Transverse colon (tissue), 4 donors: ENCODE measurements around the gene C1orf198. TPM values are rescaled to one million over a fixed set of nuclear protein-coding genes. Genes with fewer than 3 reads are reported as not detected.

Experiments used
- DNase-seq: peaks from one replicate; pipeline ENCODE4 v3.0.0-alpha.2; 2019
- H3K27ac ChIP-seq, 4 donors: fragments of 200-600 bp; sonication (generic); 2 replicates each; pipeline ENCODE4 v1.5.1; 2016 to 2018; ENCODE audit warnings: inconsistent platforms in 4 of 4
- H3K27me3 ChIP-seq: fragments of 200-600 bp; sonication (generic); 2 replicates; pipeline ENCODE4 v1.5.1; 2017; ENCODE audit warnings: inconsistent platforms
- H3K36me3 ChIP-seq, 4 donors: fragments of 200-600 bp; sonication (generic); 2 replicates each; pipeline ENCODE4 v1.5.1; 2017 to 2019; ENCODE audit warnings: inconsistent platforms in 4 of 4
- H3K4me1 ChIP-seq, 4 donors: fragments of 200-600 bp; sonication (generic); 2 replicates each; pipeline ENCODE4 v1.5.1; 2017 to 2020; ENCODE audit warnings: inconsistent platforms in 4 of 4
- H3K4me3 ChIP-seq, 4 donors: fragments of 200-600 bp; sonication (generic); 1 replicate in 1 of 4; 2 replicates in 3 of 4; pipeline versions ENCODE4 v1.5.1 to v1.6.1; 2017 to 2019; ENCODE audit warnings: inconsistent platforms in 4 of 4
- H3K9me3 ChIP-seq, 2 donors: fragments of 200-600 bp; sonication (generic); 2 replicates each; pipeline ENCODE4 v1.5.1; 2017 to 2019; ENCODE audit warnings: inconsistent platforms in 2 of 2
- EP300 ChIP-seq: sonication (generic); formaldehyde crosslinking; IDR thresholded peaks from one replicate; pipeline ENCODE4 v1.6.1; 2017; ENCODE audit warnings: antibody characterized with exemption, low read depth
- POLR2A ChIP-seq: fragments of 450-650 bp; IDR thresholded peaks from one replicate; pipeline ENCODE4 v1.6.1; 2016; ENCODE audit warnings: antibody characterized with exemption, mild to moderate bottlenecking, moderate library complexity
- POLR2AphosphoS5 ChIP-seq, 3 donors: sonication (generic); formaldehyde crosslinking; IDR thresholded peaks; one replicate each; pipeline ENCODE4 v1.6.1; 2016; ENCODE audit warnings: antibody characterized with exemption in 3 of 3
- WGBS, 2 donors: methylation state at CpG; one replicate each; pipeline ENCODE4 v1.1.5; 2018; ENCODE audit warnings: low coverage in 1 of 2; 5-methylcytosine and 5-hydroxymethylcytosine counted together
- in situ Hi-C, 4 donors: fragments of 200-750 bp; cut with MboI; loops; one replicate each; pipeline versions ENCODE4 v1.15.0 to v1.15.1; 2017; ENCODE audit warnings: low sequenced_read_pairs in 3 of 4, low pct_ligation_motif_present in 1 of 4, low pct_unique_long_range_greater_than_20kb in 1 of 4
- intact Hi-C: fragments of 100-400 bp; cut with DNase I; formaldehyde crosslinking; loops from one replicate; pipeline ENCODE4 v1.15.1; 2023; ENCODE audit warnings: low total_unique reads
- total RNA-seq, 4 donors: library from RNA; depleted of rRNA; stranded (reverse); fragments of >200 nt; gene quantifications; one replicate each; pipeline ENCODE4 v1.1.0, GENCODE V29; 2016
- TF ChIP-seq, protein P1 (sequence below), 5 experiments: fragments of 200-600 bp in 3 of 5; fragments of 450-650 bp in 2 of 5; sonication (generic) in 3 of 5; IDR thresholded peaks; 1 replicate in 2 of 5; 2 replicates in 3 of 5; pipeline ENCODE4 v1.5.1; 2016 to 2017; ENCODE audit warnings: antibody characterized with exemption in 5 of 5, inconsistent platforms in 3 of 5, mild to moderate bottlenecking in 2 of 5, moderate library complexity in 1 of 5

Gene C1orf198
- total RNA-seq, 4 donors from 2014 or later: 10.8 to 26.7 (median 18.2) TPM

GRCh38 chr1:230844561-230844960 is 23.8 kb downstream of the C1orf198 start:
- TF ChIP-seq EP300 (no peak), POLR2AphosphoS5 (IDR thresholded peaks at IDR 0.05) (no peak)
- intact Hi-C loops: no loop called here

DNA sequence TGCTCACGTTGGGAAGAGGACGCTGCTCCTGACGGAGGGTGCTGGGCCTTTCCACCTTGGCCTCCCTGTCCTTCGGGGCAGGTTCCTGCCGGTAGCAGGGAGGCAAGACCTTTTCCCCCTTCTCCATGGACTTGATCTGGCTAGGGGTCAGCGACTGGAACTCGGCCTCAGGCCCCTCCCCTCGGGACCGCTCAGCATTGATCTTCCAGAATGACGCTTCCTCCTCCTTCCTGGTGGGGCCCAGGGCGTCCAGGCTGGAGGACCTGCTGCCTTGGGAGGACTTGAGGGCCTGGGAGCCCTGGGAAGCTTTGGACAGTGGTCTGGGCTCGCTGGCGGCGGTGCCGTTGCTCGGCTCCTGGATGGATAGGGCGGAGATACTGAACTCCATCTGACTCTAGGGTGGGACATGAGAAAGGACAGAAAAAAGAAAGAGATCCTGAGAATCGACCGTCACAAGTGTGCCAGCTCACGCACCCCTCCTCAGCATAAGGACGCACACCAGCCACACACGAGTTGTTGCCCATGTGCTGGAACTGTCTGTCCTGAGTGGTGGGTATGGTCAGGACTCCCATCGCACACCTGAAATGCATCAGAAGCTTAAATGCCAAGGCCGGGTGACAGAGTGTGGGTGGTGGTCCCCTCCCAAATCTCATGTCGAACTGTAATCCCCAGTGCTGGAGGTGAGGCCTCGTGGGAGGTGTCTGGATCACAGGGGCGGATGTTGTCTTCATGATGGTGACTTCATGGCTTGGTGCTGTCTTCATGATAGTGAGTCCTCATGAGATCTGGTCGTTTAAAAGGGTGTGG is 24.6 kb downstream of the C1orf198 start:
- TF ChIP-seq POLR2AphosphoS5 (IDR thresholded peaks at IDR 0.05) (no peak), EP300 (no peak), POLR2A (no peak)
- TF ChIP-seq, protein P1, sequence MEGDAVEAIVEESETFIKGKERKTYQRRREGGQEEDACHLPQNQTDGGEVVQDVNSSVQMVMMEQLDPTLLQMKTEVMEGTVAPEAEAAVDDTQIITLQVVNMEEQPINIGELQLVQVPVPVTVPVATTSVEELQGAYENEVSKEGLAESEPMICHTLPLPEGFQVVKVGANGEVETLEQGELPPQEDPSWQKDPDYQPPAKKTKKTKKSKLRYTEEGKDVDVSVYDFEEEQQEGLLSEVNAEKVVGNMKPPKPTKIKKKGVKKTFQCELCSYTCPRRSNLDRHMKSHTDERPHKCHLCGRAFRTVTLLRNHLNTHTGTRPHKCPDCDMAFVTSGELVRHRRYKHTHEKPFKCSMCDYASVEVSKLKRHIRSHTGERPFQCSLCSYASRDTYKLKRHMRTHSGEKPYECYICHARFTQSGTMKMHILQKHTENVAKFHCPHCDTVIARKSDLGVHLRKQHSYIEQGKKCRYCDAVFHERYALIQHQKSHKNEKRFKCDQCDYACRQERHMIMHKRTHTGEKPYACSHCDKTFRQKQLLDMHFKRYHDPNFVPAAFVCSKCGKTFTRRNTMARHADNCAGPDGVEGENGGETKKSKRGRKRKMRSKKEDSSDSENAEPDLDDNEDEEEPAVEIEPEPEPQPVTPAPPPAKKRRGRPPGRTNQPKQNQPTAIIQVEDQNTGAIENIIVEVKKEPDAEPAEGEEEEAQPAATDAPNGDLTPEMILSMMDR (IDR thresholded peaks at IDR 0.05): no peak

More at GRCh38 chr1:230844561-230844960, 23.8 kb downstream of the C1orf198 start:
- Histone ChIP-seq H3K36me3 (peaks cover 0 to 3% (median 0%) of the 10 kb centered on the region in 4 donors), H3K4me3 (no peak overlapping the region), H3K27me3 (no peaks in the 10 kb centered on the region), H3K4me1 (peaks cover 0 to 9% (median 5%) of the 10 kb centered on the region in 4 donors), H3K27ac (no peak overlapping the region), H3K9me3 (no peaks in the 10 kb centered on the region)
- WGBS, 2 donors: 93% methylated on average over 4 of the region's 4 CpGs; no CpG with 5 or more reads in 1 of the 2 donors
- no peak for DNase-seq
- in situ Hi-C loops: no loop called here

DNA sequence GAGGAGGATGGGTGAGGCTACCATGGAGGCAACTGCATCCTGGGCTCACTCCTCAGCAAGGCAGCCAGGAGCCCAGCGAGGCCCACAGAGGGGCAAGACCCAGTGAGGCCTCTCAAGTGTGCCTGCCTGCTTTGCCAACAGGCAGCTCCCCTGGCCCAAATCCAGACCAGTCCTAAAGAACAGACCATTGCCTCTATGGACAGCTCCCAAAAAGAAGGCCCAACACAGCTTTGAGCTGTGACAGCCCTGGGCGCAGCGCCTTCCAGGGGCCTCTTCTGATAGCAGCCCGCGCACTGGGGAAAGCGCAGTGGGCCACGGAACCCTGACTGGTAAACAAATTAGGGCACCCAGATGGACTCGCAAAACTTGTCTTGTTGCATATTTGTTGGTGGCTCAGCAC is 25.5 kb downstream of the C1orf198 start:
- intact Hi-C loops: no loop called here
- Histone ChIP-seq H3K4me3 (no peak overlapping the region), H3K27me3 (no peaks in the 10 kb centered on the region), H3K27ac (no peak overlapping the region), H3K36me3 (peaks cover 0 to 5% (median 2%) of the 10 kb centered on the region in 4 donors), H3K9me3 (no peaks in the 10 kb centered on the region), H3K4me1 (no peaks in the 10 kb centered on the region)
- in situ Hi-C loops: no loop called here
- TF ChIP-seq POLR2AphosphoS5 (IDR thresholded peaks at IDR 0.05) (no peak), EP300 (no peak), POLR2A (no peak)
- TF ChIP-seq, protein P1 (IDR thresholded peaks at IDR 0.05): no peak
- WGBS, 2 donors: 95 to 97% methylated on average over 6 to 8 of the region's 8 CpGs
- no peak for DNase-seq

More for the DNA sequence above, 24.6 kb downstream of the C1orf198 start:
- in situ Hi-C loops: no loop called here
- no peak overlapping the region for H3K27ac ChIP-seq
- no peak overlapping the region for H3K4me3 ChIP-seq
- intact Hi-C loops: no loop called here
- no peaks in the 10 kb centered on the region for H3K27me3 ChIP-seq
- no peaks in the 10 kb centered on the region for H3K9me3 ChIP-seq
- peaks cover 0 to 3% (median under 1%) of the 10 kb centered on the region in 4 donors for H3K36me3 ChIP-seq
- peaks cover 0 to 2% (median under 1%) of the 10 kb centered on the region in 4 donors for H3K4me1 ChIP-seq
- DNase-seq: no peak
- 90% methylated on average over 28 of the region's 28 CpGs; no CpG with 5 or more reads in 1 of the 2 donors for WGBS, 2 donors

GRCh38 chr1:230839173-230839572 is 29.1 kb downstream of the C1orf198 start:
- no peak overlapping the region for H3K27ac ChIP-seq
- no peak overlapping the region for H3K4me3 ChIP-seq
- no peaks in the 10 kb centered on the region for H3K27me3 ChIP-seq
- no peaks in the 10 kb centered on the region for H3K9me3 ChIP-seq
- H3K36me3 ChIP-seq: peaks cover 0 to 5% (median 2%) of the 10 kb centered on the region in 4 donors
- DNase-seq: no peak
- in situ Hi-C loops: no loop called here
- TF ChIP-seq, protein P1 (IDR thresholded peaks at IDR 0.05): no peak
- no peak for TF ChIP-seq POLR2A
- TF ChIP-seq EP300: no peak
- no peak for TF ChIP-seq POLR2AphosphoS5 (IDR thresholded peaks at IDR 0.05)
- H3K4me1 ChIP-seq: no peaks in the 10 kb centered on the region
- intact Hi-C loops: no loop called here
- WGBS, 2 donors: 92% methylated on average over 10 of the region's 10 CpGs; no CpG with 5 or more reads in 1 of the 2 donors
